ENCODE data around the gene FUBP3. TPM values are rescaled to one million over a fixed set of nuclear protein-coding genes. Genes with fewer than 3 reads are reported as not detected.

Gene FUBP3
- total and polyA plus RNA-seq, 4 donors, result 47.6 to 102 (median 72.4) TPM

GRCh38 chr9:130579738-130580463, 524 bp downstream of the FUBP3 start:
- Histone ChIP-seq H3K36me3 (ENCODE audit: control insufficient read depth, insufficient read depth, low read length) (no peaks in the 10 kb centered on the region), H3K4me3 (ENCODE audit: low read depth, low read length) (peak overlapping the region; percentile 89), H3K4me1 (ENCODE audit: control insufficient read depth, insufficient read depth, low read length) (peaks cover 11% of the 10 kb centered on the region), H3K27ac (ENCODE audit: low read depth, low read length) (no peak overlapping the region), H3K27me3 (ENCODE audit: control insufficient read depth, insufficient read depth, low read length) (no peaks in the 10 kb centered on the region), H3K9me3 (ENCODE audit: control insufficient read depth, insufficient read depth, low read length) (no peaks in the 10 kb centered on the region)
- 2% methylated on average over 34 of the region's 40 CpGs for WGBS (ENCODE audit: insufficient coverage)
- no peak for DNase-seq (ENCODE audit: low read depth in 4 of 6, low spot score in 6 of 6)

- WGBS (ENCODE audit: insufficient coverage), result no CpG with 5 or more reads among the region's 3 CpGs
- Histone ChIP-seq H3K4me3 (ENCODE audit: low read depth, low read length) (no peak overlapping the region), H3K4me1 (ENCODE audit: control insufficient read depth, insufficient read depth, low read length) (peaks cover 11% of the 10 kb centered on the region), H3K36me3 (ENCODE audit: control insufficient read depth, insufficient read depth, low read length) (peaks cover 3% of the 10 kb centered on the region), H3K9me3 (ENCODE audit: control insufficient read depth, insufficient read depth, low read length) (no peaks in the 10 kb centered on the region), H3K27ac (ENCODE audit: low read depth, low read length) (no peak overlapping the region), H3K27me3 (ENCODE audit: control insufficient read depth, insufficient read depth, low read length) (no peaks in the 10 kb centered on the region)
- DNase-seq (ENCODE audit: low read depth in 4 of 6, low spot score in 6 of 6), result no peak
Observed at GRCh38 chr9:130581766-130582165, 2.4 kb downstream of the FUBP3 start.

- no peaks in the 10 kb centered on the region for H3K27me3 ChIP-seq (ENCODE audit: control insufficient read depth, insufficient read depth, low read length)
- 71% methylated on average over 3 of the region's 4 CpGs for whole genome bisulfite sequencing (ENCODE audit: insufficient coverage)
- peaks cover 3% of the 10 kb centered on the region for H3K36me3 ChIP-seq (ENCODE audit: control insufficient read depth, insufficient read depth, low read length)
- no peaks in the 10 kb centered on the region for H3K9me3 ChIP-seq (ENCODE audit: control insufficient read depth, insufficient read depth, low read length)
- DNase-seq (ENCODE audit: low read depth in 4 of 6, low spot score in 6 of 6), result no peak
- H3K4me3 ChIP-seq (ENCODE audit: low read depth, low read length), result no peak overlapping the region
- peaks cover 8% of the 10 kb centered on the region for H3K4me1 ChIP-seq (ENCODE audit: control insufficient read depth, insufficient read depth, low read length)
- H3K27ac ChIP-seq (ENCODE audit: low read depth, low read length), result no peak overlapping the region
Observed at GRCh38 chr9:130583271-130583670, 3.9 kb downstream of the FUBP3 start.

GRCh38 chr9:130587921-130588320, 8.5 kb downstream of the FUBP3 start:
- H3K27me3 ChIP-seq (ENCODE audit: control insufficient read depth, insufficient read depth, low read length), result no peaks in the 10 kb centered on the region
- no CpG with 5 or more reads among the region's 3 CpGs for WGBS (ENCODE audit: insufficient coverage)
- no peak overlapping the region for H3K4me3 ChIP-seq (ENCODE audit: low read depth, low read length)
- H3K4me1 ChIP-seq (ENCODE audit: control insufficient read depth, insufficient read depth, low read length), result peaks cover 4% of the 10 kb centered on the region
- no peaks in the 10 kb centered on the region for H3K9me3 ChIP-seq (ENCODE audit: control insufficient read depth, insufficient read depth, low read length)
- H3K27ac ChIP-seq (ENCODE audit: low read depth, low read length), result no peak overlapping the region
- peaks cover 6% of the 10 kb centered on the region for H3K36me3 ChIP-seq (ENCODE audit: control insufficient read depth, insufficient read depth, low read length)
- no peak for DNase-seq (ENCODE audit: low read depth in 4 of 6, low spot score in 6 of 6)

- Histone ChIP-seq H3K9me3 (ENCODE audit: control insufficient read depth, insufficient read depth, low read length) (no peaks in the 10 kb centered on the region), H3K27me3 (ENCODE audit: control insufficient read depth, insufficient read depth, low read length) (no peaks in the 10 kb centered on the region), H3K27ac (ENCODE audit: low read depth, low read length) (no peak overlapping the region), H3K36me3 (ENCODE audit: control insufficient read depth, insufficient read depth, low read length) (peaks cover 6% of the 10 kb centered on the region), H3K4me1 (ENCODE audit: control insufficient read depth, insufficient read depth, low read length) (peaks cover 4% of the 10 kb centered on the region), H3K4me3 (ENCODE audit: low read depth, low read length) (no peak overlapping the region)
- 88% methylated on average over 3 of the region's 4 CpGs for WGBS (ENCODE audit: insufficient coverage)
- DNase-seq (ENCODE audit: low read depth in 4 of 6, low spot score in 6 of 6), result no peak
Observed at GRCh38 chr9:130588416-130588815, 9.0 kb downstream of the FUBP3 start.

- Histone ChIP-seq H3K27me3 (ENCODE audit: control insufficient read depth, insufficient read depth, low read length) (no peaks in the 10 kb centered on the region), H3K36me3 (ENCODE audit: control insufficient read depth, insufficient read depth, low read length) (peaks cover 6% of the 10 kb centered on the region), H3K4me1 (ENCODE audit: control insufficient read depth, insufficient read depth, low read length) (peaks cover 4% of the 10 kb centered on the region), H3K27ac (ENCODE audit: low read depth, low read length) (no peak overlapping the region), H3K4me3 (ENCODE audit: low read depth, low read length) (no peak overlapping the region), H3K9me3 (ENCODE audit: control insufficient read depth, insufficient read depth, low read length) (no peaks in the 10 kb centered on the region)
- no peak for DNase-seq (ENCODE audit: low read depth in 4 of 6, low spot score in 6 of 6)
- whole genome bisulfite sequencing (ENCODE audit: insufficient coverage), result no CpG with 5 or more reads among the region's 3 CpGs
Observed at GRCh38 chr9:130589754-130590153, 10.4 kb downstream of the FUBP3 start.

- Histone ChIP-seq H3K27ac (ENCODE audit: low read depth, low read length) (no peak overlapping the region), H3K4me3 (ENCODE audit: low read depth, low read length) (no peak overlapping the region)
Observed at GRCh38 chr9:130590305-130590704, 10.9 kb downstream of the FUBP3 start.

GRCh38 chr9:130593020-130593419, 13.6 kb downstream of the FUBP3 start:
- Histone ChIP-seq H3K27me3 (ENCODE audit: control insufficient read depth, insufficient read depth, low read length) (no peaks in the 10 kb centered on the region), H3K9me3 (ENCODE audit: control insufficient read depth, insufficient read depth, low read length) (no peaks in the 10 kb centered on the region), H3K4me3 (ENCODE audit: low read depth, low read length) (no peak overlapping the region), H3K4me1 (ENCODE audit: control insufficient read depth, insufficient read depth, low read length) (peaks cover 4% of the 10 kb centered on the region), H3K36me3 (ENCODE audit: control insufficient read depth, insufficient read depth, low read length) (peaks cover 3% of the 10 kb centered on the region), H3K27ac (ENCODE audit: low read depth, low read length) (no peak overlapping the region)
- WGBS (ENCODE audit: insufficient coverage), result 90% methylated on average over 2 of the region's 2 CpGs
- no peak for DNase-seq (ENCODE audit: low read depth in 4 of 6, low spot score in 6 of 6)

More at GRCh38 chr9:130590305-130590704, 10.9 kb downstream of the FUBP3 start:
- WGBS (ENCODE audit: insufficient coverage), result 100% methylated on average over 1 of the region's 3 CpGs
- no peaks in the 10 kb centered on the region for H3K27me3 ChIP-seq (ENCODE audit: control insufficient read depth, insufficient read depth, low read length)
- H3K9me3 ChIP-seq (ENCODE audit: control insufficient read depth, insufficient read depth, low read length), result no peaks in the 10 kb centered on the region
- no peak for DNase-seq (ENCODE audit: low read depth in 4 of 6, low spot score in 6 of 6)
- H3K4me1 ChIP-seq (ENCODE audit: control insufficient read depth, insufficient read depth, low read length), result peaks cover 4% of the 10 kb centered on the region
- peaks cover 6% of the 10 kb centered on the region for H3K36me3 ChIP-seq (ENCODE audit: control insufficient read depth, insufficient read depth, low read length)

GRCh38 chr9:130597228-130597627, 17.9 kb downstream of the FUBP3 start:
- H3K36me3 ChIP-seq (ENCODE audit: control insufficient read depth, insufficient read depth, low read length), result peaks cover 18% of the 10 kb centered on the region
- WGBS (ENCODE audit: insufficient coverage), result 81% methylated on average over 3 of the region's 4 CpGs

GRCh38 chr9:130598188-130598587, 18.8 kb downstream of the FUBP3 start:
- Histone ChIP-seq H3K4me3 (ENCODE audit: low read depth, low read length) (no peak overlapping the region), H3K9me3 (ENCODE audit: control insufficient read depth, insufficient read depth, low read length) (no peaks in the 10 kb centered on the region), H3K4me1 (ENCODE audit: control insufficient read depth, insufficient read depth, low read length) (no peaks in the 10 kb centered on the region), H3K36me3 (ENCODE audit: control insufficient read depth, insufficient read depth, low read length) (peaks cover 26% of the 10 kb centered on the region), H3K27ac (ENCODE audit: low read depth, low read length) (no peak overlapping the region), H3K27me3 (ENCODE audit: control insufficient read depth, insufficient read depth, low read length) (no peaks in the 10 kb centered on the region)
- DNase-seq (ENCODE audit: low read depth in 4 of 6, low spot score in 6 of 6), result no peak
- 91% methylated on average over 4 of the region's 5 CpGs for WGBS (ENCODE audit: insufficient coverage)

More at GRCh38 chr9:130597228-130597627, 17.9 kb downstream of the FUBP3 start:
- H3K4me3 ChIP-seq (ENCODE audit: low read depth, low read length), result no peak overlapping the region
- H3K27ac ChIP-seq (ENCODE audit: low read depth, low read length), result no peak overlapping the region
- H3K27me3 ChIP-seq (ENCODE audit: control insufficient read depth, insufficient read depth, low read length), result no peaks in the 10 kb centered on the region
- no peaks in the 10 kb centered on the region for H3K9me3 ChIP-seq (ENCODE audit: control insufficient read depth, insufficient read depth, low read length)
- no peaks in the 10 kb centered on the region for H3K4me1 ChIP-seq (ENCODE audit: control insufficient read depth, insufficient read depth, low read length)
- no peak for DNase-seq (ENCODE audit: low read depth in 4 of 6, low spot score in 6 of 6)

Data from spinal cord (tissue), 10 donors.